H1 (cell line): ENCODE data around the gene ZBTB37. TPM values are rescaled to one million over a fixed set of nuclear protein-coding genes. Genes with fewer than 3 reads are reported as not detected.

Experiments used
- ASH2L ChIP-seq: fragments of 200-600, 300-600 bp; sonication (generic); IDR thresholded peaks from one replicate; pipeline ENCODE4 v1.7.1; 2017; ENCODE audit warnings: low read length
- CTBP2 ChIP-seq: IDR thresholded peaks from 2 replicates; pipeline ENCODE4 v1.7.0; 2011; ENCODE audit warnings: borderline replicate concordance, mild to moderate bottlenecking, moderate library complexity, mixed read lengths, low read length; ENCODE audit not compliant: insufficient read depth, insufficient read length
- GTF2F1 ChIP-seq: IDR thresholded peaks from 2 replicates; pipeline ENCODE4 v1.6.1; 2012; ENCODE audit warnings: low read depth, low read length, improper control_type of control experiment, borderline replicate concordance
- PHF8 ChIP-seq: fragments of 200-600 bp; sonication (generic); conservative IDR thresholded peaks from 2 replicates; pipeline ENCODE4 v1.7.1; 2012; ENCODE audit warnings: low read depth, mild to moderate bottlenecking, inconsistent platforms, low read length, moderate library complexity
- RBBP5 ChIP-seq: IDR thresholded peaks from 2 replicates; pipeline ENCODE4 v1.7.1; 2012; ENCODE audit warnings: low read depth, mild to moderate bottlenecking, inconsistent platforms, low read length, moderate library complexity, borderline replicate concordance
- SIN3A ChIP-seq, 2 experiments: IDR thresholded peaks in 1 of 2; conservative IDR thresholded peaks in 1 of 2; 2 replicates each; pipeline ENCODE4 v1.6.1; 2011 to 2012; ENCODE audit warnings: low read length in 2 of 2, improper control_type of control experiment in 1 of 2, low read depth in 1 of 2, mild to moderate bottlenecking in 1 of 2
- SRF ChIP-seq: IDR thresholded peaks from 2 replicates; pipeline ENCODE4 v1.6.1; 2011; ENCODE audit warnings: mild to moderate bottlenecking, low read depth, low read length, moderate library complexity
- TEAD4 ChIP-seq: IDR thresholded peaks from 2 replicates; pipeline ENCODE4 v1.6.1; 2012; ENCODE audit warnings: low read depth, low read length, inconsistent platforms, mixed read lengths
- polyA plus RNA-seq, 7 experiments: library from polyadenylated mRNA; depleted of rRNA in 3 of 7; stranded (reverse) in 5 of 7; unstranded in 2 of 7; fragments of >200 nt in 5 of 7; fragments of 200-250 nt in 2 of 7; gene quantifications; 1 replicate in 5 of 7; 2 replicates in 1 of 7; 4 replicates in 1 of 7; pipeline versions ENCODE4 v1.2.1 to v1.2.3, GENCODE V29; 2011 to 2013; ENCODE audit warnings: missing spikeins in 2 of 7, mixed read lengths in 2 of 7
- total RNA-seq: library from RNA; stranded (reverse); fragmentation: NEBNext Ultra II Directional; extraction: Animal tissue kit (Norgen Biotek cat#: 25700); gene quantifications from 2 replicates; pipeline ENCODE4 v1.2.1, GENCODE V29; 2021

ZBTB37 gene
- total and polyA plus RNA-seq, 2 of the 8 experiments (the other 6 are each of a cell fraction or from before 2014, with no cell fraction given) = 1.7 to 12.5 TPM

DNA sequence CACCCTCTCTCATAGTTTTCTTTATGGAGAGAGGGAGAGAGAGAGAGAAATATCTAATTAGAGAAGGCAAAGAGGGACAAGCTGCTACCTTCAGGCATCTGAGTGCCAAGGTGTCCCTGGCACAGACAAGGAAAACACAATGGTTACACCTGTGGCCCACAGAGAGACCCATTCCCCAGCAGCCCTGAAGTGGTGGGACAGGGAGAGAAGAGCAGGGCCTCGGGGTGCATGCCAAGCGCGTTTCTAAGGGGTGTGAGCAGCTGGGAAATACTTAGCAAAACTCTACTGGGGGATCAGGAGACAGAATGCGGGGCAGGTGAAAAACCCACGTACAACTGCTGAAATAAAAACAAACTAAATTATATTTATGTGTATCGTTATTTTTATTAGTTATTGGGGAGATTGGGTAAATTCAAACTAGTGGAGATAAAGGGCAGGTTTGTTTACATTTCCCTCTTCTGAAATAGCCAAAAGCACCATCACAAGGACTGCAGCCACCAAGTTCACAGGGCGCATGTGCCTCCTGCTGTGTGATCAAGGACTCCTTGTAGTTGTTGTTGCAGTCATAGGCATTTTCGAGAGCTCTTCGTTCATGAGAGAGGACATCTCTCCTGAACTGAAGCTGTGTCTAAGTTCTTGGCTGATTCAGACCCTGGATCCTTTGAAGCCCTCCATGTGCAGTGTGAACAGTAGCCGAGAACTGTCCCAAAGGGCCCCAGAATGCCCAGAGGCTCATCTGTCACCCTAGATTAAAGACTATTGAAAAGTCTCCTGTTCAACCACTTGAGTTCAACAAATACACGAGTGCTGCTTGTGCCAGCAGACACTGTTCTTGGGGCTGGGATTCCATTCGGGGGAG is 49.7 kb downstream of the ZBTB37 start (continued):
- TF ChIP-seq SIN3A (conservative IDR thresholded peaks at IDR 0.05 in 1 of 2, IDR thresholded peaks at IDR 0.05 in 1 of 2; ENCODE audit: low read depth in 1 of 2, low read length in 2 of 2) = no peak
- no peak for TF ChIP-seq CTBP2
- no peak for TF ChIP-seq GTF2F1
- no peak for TF ChIP-seq SRF
- no peak for TF ChIP-seq ASH2L
- TF ChIP-seq PHF8 = no peak
- no peak for TF ChIP-seq RBBP5
- no peak for TF ChIP-seq TEAD4
